ENCODE data around the gene EXOC3L1. TPM values are rescaled to one million over a fixed set of nuclear protein-coding genes. Genes with fewer than 3 reads are reported as not detected.

Gene EXOC3L1
- polyA plus RNA-seq, 1 experiment: not detected

DNA sequence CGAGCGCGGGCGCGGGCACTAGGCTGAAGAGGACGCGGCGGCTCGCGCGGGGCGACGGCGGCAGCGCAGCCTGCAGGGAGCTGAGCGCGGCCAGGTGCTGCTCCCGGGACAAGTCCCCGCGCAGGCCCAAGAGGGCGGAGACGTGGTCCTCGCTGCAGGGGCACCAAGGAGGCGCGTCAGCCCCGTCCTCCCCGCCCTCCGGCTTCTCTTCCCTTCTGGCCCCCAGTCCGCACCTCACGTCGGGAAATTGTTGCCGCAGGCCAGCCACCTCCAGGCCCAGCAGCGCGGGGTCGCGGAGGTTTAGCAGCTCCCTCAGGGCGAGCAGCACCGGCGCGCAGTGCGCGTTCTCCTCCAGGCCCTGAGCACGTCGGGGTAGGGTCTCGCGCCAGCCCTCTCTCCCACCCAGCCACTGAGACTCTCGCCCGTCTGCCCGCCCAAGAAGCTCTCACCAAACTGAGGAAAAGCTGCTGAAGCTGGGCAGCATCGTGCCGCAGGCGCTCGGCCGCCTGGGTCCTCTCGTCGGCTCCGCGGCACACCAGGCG lies 5.4 kb downstream of the EXOC3L1 start:
- Histone ChIP-seq H3K27ac (ENCODE audit: low read depth, low read length) (no peak overlapping the region), H3K4me3 (ENCODE audit: low read depth, low read length) (peak overlapping the region; percentile 71), H3K27me3 (ENCODE audit: control insufficient read depth, insufficient read depth, low read length) (no peaks in the 10 kb centered on the region), H3K9me3 (ENCODE audit: control insufficient read depth, insufficient read depth, low read length) (no peaks in the 10 kb centered on the region; the same call in 1 of the 2 replicates)
- no peak for DNase-seq (ENCODE audit: low read depth, low spot score)
- POLR2A ChIA-PET: interaction anchor here (0.9 to 1.2 kb wide), 5 partner anchors 14 to 65 kb away, joined by 3 to 5 read pairs (median 3); partner anchors contain the start of genes B3GNT9, NOL3, SLC9A5 and TMEM208
- CTCF ChIA-PET: interaction anchor here (0.6 to 1.9 kb wide), 17 partner anchors 9 to 938 kb away, joined by 3 to 18 read pairs (median 5); no protein-coding TSS in a partner anchor
- TF ChIP-seq, protein P1, sequence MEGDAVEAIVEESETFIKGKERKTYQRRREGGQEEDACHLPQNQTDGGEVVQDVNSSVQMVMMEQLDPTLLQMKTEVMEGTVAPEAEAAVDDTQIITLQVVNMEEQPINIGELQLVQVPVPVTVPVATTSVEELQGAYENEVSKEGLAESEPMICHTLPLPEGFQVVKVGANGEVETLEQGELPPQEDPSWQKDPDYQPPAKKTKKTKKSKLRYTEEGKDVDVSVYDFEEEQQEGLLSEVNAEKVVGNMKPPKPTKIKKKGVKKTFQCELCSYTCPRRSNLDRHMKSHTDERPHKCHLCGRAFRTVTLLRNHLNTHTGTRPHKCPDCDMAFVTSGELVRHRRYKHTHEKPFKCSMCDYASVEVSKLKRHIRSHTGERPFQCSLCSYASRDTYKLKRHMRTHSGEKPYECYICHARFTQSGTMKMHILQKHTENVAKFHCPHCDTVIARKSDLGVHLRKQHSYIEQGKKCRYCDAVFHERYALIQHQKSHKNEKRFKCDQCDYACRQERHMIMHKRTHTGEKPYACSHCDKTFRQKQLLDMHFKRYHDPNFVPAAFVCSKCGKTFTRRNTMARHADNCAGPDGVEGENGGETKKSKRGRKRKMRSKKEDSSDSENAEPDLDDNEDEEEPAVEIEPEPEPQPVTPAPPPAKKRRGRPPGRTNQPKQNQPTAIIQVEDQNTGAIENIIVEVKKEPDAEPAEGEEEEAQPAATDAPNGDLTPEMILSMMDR (IDR thresholded peaks at IDR 0.05; ENCODE audit: low read depth, low read length): no peak

DNA sequence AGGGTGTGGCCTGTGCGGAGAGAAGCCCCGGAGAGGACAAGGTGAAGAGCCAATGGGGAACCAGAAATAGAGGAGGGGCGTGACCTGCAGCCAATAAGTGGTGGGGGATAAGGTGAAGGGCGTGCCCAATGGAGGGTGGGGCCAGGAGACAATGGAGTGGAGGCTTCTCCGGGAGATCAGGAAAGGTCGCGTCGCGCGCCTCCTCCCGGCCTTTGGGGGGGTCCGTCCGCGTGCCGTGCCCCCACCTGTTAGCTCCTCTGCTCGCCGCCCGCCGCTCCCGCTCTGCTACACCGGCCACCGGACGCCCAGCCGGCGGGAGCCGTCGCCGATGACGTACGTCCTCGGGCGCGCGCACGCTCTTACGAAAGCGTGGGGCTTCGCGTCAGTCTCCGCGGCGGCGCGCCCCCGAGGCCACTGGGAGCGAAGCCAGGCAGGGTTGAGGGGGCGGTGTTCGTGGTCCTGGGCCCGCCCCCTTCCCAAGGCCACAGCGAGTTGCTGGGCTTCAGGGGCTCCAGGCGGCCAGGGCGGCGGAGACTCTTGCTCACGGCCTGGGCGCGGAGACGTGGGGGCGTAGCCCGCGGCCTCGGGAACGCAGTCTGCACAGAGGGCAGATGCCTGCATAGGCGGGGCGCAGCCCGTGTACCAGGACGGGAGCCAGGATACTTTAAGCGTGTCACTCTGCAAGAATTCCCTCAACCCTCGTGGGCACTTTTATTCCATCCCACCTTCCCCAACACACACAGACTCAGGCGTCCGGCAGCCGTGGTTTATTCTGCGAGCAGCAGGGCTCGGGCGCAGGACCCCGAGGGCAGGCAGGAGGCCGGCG lies 6.1 kb downstream of the EXOC3L1 start, which contains the start of gene MATCAP1:
TSS of gene MATCAP1 (minus strand) at position 337 of the 826 bp plus-strand sequence. CDS start 3,353 bp downstream, outside the sequence.
- TF ChIP-seq, protein P1 (IDR thresholded peaks at IDR 0.05; ENCODE audit: low read depth, low read length): no peak
- Histone ChIP-seq H3K27ac (ENCODE audit: low read depth, low read length) (peak within 1 kb of the TSS; percentile 88), H3K4me3 (ENCODE audit: low read depth, low read length) (peak within 1 kb of the TSS; percentile 71), H3K27me3 (ENCODE audit: control insufficient read depth, insufficient read depth, low read length) (no peaks in the 10 kb centered on the region), H3K9me3 (ENCODE audit: control insufficient read depth, insufficient read depth, low read length) (no peaks in the 10 kb centered on the region; the same call in 1 of the 2 replicates)
- ChIA-PET CTCF (interaction anchor here (0.5 to 2.1 kb wide), 9 partner anchors 11 to 236 kb away, joined by 3 to 16 read pairs (median 4); no protein-coding TSS in a partner anchor), POLR2A (interaction anchor here (0.6 kb wide), 1 partner anchor 82 kb away, joined by 6 read pairs; no protein-coding TSS in a partner anchor)
- peak; percentile 90 for DNase-seq (ENCODE audit: low read depth, low spot score)

DNA sequence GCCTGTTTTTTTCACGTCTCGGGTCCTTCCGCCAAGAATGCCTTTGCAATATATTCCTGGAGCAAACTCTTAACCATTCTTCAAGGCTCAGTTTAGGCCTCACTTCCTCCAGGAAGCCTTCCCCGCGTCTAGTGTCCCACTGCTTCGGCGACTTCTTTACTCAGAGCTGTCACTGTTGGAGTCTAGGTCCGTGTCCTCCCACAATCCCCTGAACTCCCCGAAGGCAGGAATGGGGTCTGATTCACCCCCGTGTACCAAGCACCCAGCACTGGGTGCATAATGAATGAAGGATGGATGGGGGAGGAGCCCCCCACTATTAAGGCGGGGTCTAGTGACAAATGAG lies 6.7 kb downstream of the EXOC3L1 start:
- ChIA-PET CTCF (interaction anchor here (0.5 to 2.1 kb wide), 4 partner anchors 28 to 222 kb away, joined by 3 to 16 read pairs (median 4); partner anchors contain the start of gene CES3), POLR2A (interaction anchor here (0.6 to 1.4 kb wide), 2 partner anchors 14 to 82 kb away, joined by 6 to 10 read pairs; no protein-coding TSS in a partner anchor)
- TF ChIP-seq, protein P1 (IDR thresholded peaks at IDR 0.05; ENCODE audit: low read depth, low read length): no peak
- no peak for DNase-seq (ENCODE audit: low read depth, low spot score)
- no peaks in the 10 kb centered on the region for H3K27me3 ChIP-seq (ENCODE audit: control insufficient read depth, insufficient read depth, low read length)
- peak overlapping the region; percentile 71 for H3K4me3 ChIP-seq (ENCODE audit: low read depth, low read length)
- no peaks in the 10 kb centered on the region; the same call in 1 of the 2 replicates for H3K9me3 ChIP-seq (ENCODE audit: control insufficient read depth, insufficient read depth, low read length)
- peak overlapping the region; percentile 88 for H3K27ac ChIP-seq (ENCODE audit: low read depth, low read length)

DNA sequence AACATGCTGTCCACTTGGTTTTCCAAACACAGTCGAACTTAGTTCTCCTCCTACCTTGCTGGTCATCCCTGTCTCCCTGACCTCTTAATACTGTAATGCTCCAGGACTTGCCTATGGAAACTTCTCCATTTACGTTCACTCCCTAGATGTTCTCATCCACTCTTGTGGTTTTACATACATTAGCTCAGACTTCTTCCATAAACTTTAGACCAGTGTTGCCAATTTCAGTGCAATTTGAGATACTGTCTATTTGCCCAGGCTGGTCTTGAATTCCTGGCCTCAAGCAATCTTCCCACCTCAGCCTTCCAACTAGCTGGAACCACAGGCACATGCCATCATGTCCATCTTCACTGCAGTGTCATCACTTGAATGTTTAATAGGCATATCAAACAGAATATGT lies 7.6 kb downstream of the EXOC3L1 start:
- Histone ChIP-seq H3K9me3 (ENCODE audit: control insufficient read depth, insufficient read depth, low read length) (no peaks in the 10 kb centered on the region; the same call in 1 of the 2 replicates), H3K27ac (ENCODE audit: low read depth, low read length) (no peak overlapping the region), H3K4me3 (ENCODE audit: low read depth, low read length) (peak overlapping the region; percentile 71), H3K27me3 (ENCODE audit: control insufficient read depth, insufficient read depth, low read length) (no peaks in the 10 kb centered on the region)
- ChIA-PET CTCF (interaction anchor here (1.1 to 2.1 kb wide), 2 partner anchors 27 to 221 kb away, joined by 4 to 16 read pairs; partner anchors contain the start of gene CES3), POLR2A (interaction anchor here (0.7 to 1.4 kb wide), 2 partner anchors 13 to 17 kb away, joined by 3 to 10 read pairs; no protein-coding TSS in a partner anchor)
- TF ChIP-seq, protein P1 (IDR thresholded peaks at IDR 0.05; ENCODE audit: low read depth, low read length): no peak
- DNase-seq (ENCODE audit: low read depth, low spot score): no peak
